ENCODE data around the gene ACSF2.
A peak's percentile ranks its signal among the peaks of the same experiment; 100 is the strongest.
"Not testable (repeated sequence)": the region's sequence is repeated elsewhere in the genome, so short reads cannot be mapped to it uniquely, and the experiment has no call there.

Gene ACSF2

DNA sequence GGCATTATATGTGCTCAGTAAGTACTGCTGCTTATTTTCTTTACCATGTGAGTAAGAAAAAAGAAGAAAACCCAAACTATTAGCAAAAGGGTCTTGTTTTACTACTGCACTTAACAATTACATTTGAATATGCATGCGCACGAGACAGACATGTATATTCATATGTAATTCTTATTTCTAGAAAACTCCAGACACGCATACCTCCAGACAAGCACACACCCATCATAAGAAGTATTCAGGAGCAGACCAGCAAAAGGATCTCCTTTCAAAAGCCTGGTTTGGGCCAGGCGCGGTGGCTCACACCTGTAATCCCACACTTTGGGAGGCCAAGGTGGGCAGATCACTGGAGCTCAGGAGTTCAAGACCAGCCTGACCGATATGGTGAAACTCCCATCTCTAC lies 36.5 kb upstream of the ACSF2 start:
- H3K4me1 ChIP-seq, result no peaks in the 10 kb centered on the region
- TF ChIP-seq Cebpa-rat (IDR thresholded peaks at IDR 0.05), result no peak
- H3K9me3 ChIP-seq, result no peaks in the 10 kb centered on the region
- no peaks in the 10 kb centered on the region for H3K27me3 ChIP-seq
- no peak overlapping the region for H3K27ac ChIP-seq
- peaks cover 67% of the 10 kb centered on the region for H4K20me1 ChIP-seq
- peaks cover 100% of the 10 kb centered on the region for H3K36me3 ChIP-seq
- H3K4me2 ChIP-seq, result no peak overlapping the region
- H3K4me3 ChIP-seq, result no peak overlapping the region
- no peak overlapping the region for H3K9ac ChIP-seq

DNA sequence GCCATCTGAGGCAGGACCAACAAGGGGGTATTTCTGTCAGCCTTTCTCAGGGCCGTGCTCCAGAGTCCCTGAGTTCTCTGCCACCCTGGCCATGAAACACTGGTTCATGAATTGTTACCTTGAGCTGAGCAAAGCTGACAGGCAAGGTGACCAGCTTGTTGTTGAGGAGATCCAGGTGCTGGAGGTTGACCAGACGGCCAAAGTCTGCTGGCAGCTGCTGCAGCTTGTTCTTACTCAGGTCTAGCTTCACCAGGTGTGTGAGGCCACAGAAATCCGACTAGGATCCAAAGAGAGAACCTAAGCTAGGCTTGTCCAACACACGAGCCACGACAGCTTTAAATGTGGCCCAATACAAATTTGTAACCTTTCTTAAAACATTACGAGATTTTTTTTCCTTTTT lies 33.4 kb upstream of the ACSF2 start:
- H3K27ac ChIP-seq, result no peak overlapping the region
- H3K4me3 ChIP-seq, result no peak overlapping the region
- no peaks in the 10 kb centered on the region for H3K9me3 ChIP-seq
- peaks cover 81% of the 10 kb centered on the region for H4K20me1 ChIP-seq
- no peaks in the 10 kb centered on the region for H3K27me3 ChIP-seq
- TF ChIP-seq Cebpa-rat (IDR thresholded peaks at IDR 0.05), result no peak
- H3K4me2 ChIP-seq, result no peak overlapping the region
- no peak overlapping the region for H3K9ac ChIP-seq
- peaks cover 83% of the 10 kb centered on the region for H3K36me3 ChIP-seq
- H3K4me1 ChIP-seq, result peaks cover 21% of the 10 kb centered on the region

DNA sequence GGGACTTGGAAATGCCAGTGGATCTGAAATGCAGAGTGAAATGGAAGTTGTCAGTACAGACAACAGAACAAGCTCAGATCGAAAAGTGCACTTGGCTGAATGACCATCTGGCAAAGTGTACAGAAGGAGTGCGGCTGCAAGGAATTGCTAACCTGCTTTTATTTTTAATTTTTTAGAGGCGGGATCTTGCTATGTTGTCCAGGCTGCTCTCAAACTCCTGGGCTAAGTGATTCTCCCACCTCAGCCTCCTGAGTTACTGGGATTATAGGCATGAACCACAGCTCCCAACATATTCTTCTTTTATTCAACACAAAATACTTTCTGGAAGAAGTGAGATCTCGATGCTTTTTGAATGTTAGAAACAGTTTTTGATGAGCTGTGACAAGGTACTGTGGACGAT lies 32.3 kb upstream of the ACSF2 start:
- Histone ChIP-seq H4K20me1 (peaks cover 73% of the 10 kb centered on the region), H3K9ac (no peak overlapping the region), H3K36me3 (peaks cover 72% of the 10 kb centered on the region), H3K4me2 (no peak overlapping the region), H3K9me3 (peaks cover 2% of the 10 kb centered on the region; the same call in 1 of the 2 replicates), H3K27me3 (no peaks in the 10 kb centered on the region), H3K4me3 (no peak overlapping the region), H3K4me1 (peaks cover 24% of the 10 kb centered on the region), H3K27ac (no peak overlapping the region)
- TF ChIP-seq Cebpa-rat (IDR thresholded peaks at IDR 0.05), result no peak

DNA sequence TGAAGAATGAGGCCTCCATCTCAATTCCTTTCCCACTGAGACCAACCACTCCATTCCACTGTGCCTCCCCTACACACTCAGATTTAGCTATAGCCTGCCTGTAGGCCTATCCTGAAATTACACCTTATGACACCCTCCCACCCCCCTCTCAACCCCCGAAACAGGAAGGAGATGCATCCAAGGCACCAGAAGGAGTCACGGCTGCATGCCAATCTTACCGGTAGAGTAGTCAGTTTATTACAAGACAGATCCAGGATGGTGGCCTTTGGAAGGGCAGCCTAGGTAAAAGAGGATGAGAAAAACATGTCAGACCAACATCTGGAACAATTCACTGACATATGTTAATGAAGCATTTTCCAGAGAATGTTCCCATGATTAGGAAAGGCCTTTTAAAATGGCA lies 31.3 kb upstream of the ACSF2 start:
- no peak for TF ChIP-seq Cebpa-rat (IDR thresholded peaks at IDR 0.05)
- Histone ChIP-seq H4K20me1 (peaks cover 65% of the 10 kb centered on the region), H3K27me3 (no peaks in the 10 kb centered on the region), H3K4me1 (peaks cover 24% of the 10 kb centered on the region), H3K4me2 (peak overlapping the region; percentile 96; the same call in 1 of the 2 replicates), H3K9ac (no peak overlapping the region), H3K4me3 (no peak overlapping the region), H3K9me3 (peaks cover 12% of the 10 kb centered on the region), H3K36me3 (peaks cover 62% of the 10 kb centered on the region), H3K27ac (no peak overlapping the region)

DNA sequence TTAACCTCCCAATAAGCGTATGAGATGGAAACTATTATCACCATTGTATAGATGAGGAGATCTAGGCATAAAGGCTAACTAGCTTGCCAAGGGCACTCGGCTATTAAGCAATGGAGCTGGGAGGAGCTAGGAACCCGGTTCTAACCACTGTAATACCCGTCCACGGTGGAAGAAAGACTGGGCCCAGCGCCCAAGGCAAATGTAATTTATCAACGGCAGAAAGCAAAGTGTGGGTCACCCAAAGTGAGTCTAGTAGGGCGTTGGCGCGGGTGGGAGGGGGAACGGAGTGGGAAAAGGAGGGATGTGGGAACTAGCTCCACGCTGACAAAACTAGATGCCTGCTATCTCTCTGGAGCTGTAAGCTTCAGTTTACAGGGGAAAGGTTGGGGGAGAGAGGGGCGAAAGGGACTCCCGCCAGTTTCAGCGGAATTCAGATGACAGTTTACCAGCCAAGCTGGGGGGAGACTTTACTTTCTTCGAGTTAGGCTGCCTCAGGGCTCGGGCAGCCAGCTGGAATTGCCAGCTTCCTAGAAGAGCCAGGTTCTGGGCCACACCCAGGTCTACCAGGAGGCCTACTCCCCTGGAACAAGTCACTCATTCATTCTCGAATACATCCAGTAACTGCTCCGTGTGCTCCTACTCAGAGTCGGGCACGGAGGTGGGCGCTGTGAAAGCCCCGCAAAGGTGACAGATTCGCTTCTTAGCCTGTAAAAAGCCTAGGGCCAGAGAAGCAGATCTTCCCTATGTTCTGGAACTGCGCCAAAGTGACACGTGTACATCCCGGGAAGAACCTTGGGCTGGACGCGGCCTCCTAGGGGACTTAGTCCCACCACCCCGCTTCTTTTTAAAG lies 29.5 kb upstream of the ACSF2 start:
- H3K4me3 ChIP-seq, result peak overlapping the region; percentile 81
- peak overlapping the region; percentile 95 for H3K27ac ChIP-seq
- H3K4me2 ChIP-seq, result peak overlapping the region; percentile 96
- H3K27me3 ChIP-seq, result no peaks in the 10 kb centered on the region
- peaks cover 24% of the 10 kb centered on the region for H3K4me1 ChIP-seq
- H3K9ac ChIP-seq, result peak overlapping the region; percentile 95
- peaks cover 44% of the 10 kb centered on the region for H3K36me3 ChIP-seq
- H3K9me3 ChIP-seq, result peaks cover 19% of the 10 kb centered on the region
- peaks cover 51% of the 10 kb centered on the region for H4K20me1 ChIP-seq
- TF ChIP-seq Cebpa-rat (IDR thresholded peaks at IDR 0.05), result no peak

DNA sequence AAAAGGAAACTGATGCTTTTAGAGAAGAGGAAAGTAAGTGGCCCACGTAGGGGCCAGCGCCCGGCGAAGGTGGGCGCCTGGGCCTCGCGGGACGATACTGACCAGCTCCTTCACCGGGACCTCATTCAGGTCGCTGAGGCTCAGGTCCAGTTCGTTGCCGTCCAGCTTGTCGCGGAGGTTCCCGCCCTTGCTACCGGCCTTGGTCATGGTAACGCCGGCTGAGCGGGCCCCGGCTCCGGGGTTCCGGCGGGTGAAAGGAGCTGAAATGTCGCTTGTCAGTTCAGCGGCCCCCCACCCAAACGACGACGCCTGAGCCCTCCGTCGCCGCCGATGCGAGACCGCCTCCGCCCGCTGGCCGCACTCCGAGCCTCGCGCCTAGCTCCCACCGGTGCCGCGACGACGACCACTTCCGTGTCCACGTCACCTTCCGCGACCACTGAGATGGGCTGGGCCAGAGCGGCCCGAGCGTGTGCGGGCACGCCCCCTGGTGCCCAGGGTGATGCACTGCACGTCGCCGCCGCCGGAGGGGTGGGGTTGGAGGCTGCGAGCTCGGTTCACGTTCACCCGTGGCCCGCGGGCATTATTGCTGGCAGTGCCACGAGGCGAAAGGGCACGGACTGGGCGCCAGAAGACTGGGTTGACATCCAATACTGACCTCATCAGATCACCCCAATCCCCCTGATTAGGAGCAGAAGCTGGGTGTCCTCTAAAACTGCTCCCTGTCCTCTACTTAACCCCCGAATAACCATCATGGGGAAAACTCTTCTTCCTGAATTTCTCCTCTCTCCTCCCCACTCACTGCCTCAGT lies 28.7 kb upstream of the ACSF2 start, which contains the start of gene LRRC59:
Gene LRRC59, minus strand, starts transcription at position 413 of the 808 bp plus-strand sequence. Its CDS starts 206 bp downstream, at position 207.
- peak within 1 kb of the TSS; percentile 81 for H3K4me3 ChIP-seq
- TF ChIP-seq Cebpa-rat (IDR thresholded peaks at IDR 0.05), result no peak
- H3K9ac ChIP-seq, result peak within 1 kb of the TSS; percentile 95
- H3K27me3 ChIP-seq, result no peaks in the 10 kb centered on the region
- peaks cover 19% of the 10 kb centered on the region for H3K9me3 ChIP-seq
- peak within 1 kb of the TSS; percentile 95 for H3K27ac ChIP-seq
- peaks cover 44% of the 10 kb centered on the region for H4K20me1 ChIP-seq
- H3K4me1 ChIP-seq, result peaks cover 24% of the 10 kb centered on the region
- H3K4me2 ChIP-seq, result peak within 1 kb of the TSS; percentile 96
- H3K36me3 ChIP-seq, result peaks cover 36% of the 10 kb centered on the region

DNA sequence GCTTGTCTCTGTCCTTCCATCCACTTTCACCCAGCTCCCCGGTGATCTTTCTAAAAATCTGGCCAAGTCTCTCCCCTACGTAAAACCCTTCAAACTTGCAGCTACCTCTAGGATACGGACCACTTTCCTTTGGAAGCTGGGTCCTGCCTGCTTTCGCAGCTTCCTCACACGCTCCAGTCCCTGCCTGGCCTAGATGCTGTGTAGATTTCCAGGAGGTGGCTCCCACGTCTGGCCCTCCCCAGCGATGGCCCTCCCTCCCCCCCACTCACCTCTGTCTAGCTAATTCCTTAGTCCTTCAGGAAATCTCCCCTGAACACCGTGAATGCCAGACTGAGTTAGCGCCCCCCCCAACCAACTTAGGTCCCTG lies 28.1 kb upstream of the ACSF2 start:
- H3K4me2 ChIP-seq, result peak overlapping the region; percentile 96
- H3K36me3 ChIP-seq, result peaks cover 30% of the 10 kb centered on the region
- H3K4me3 ChIP-seq, result peak overlapping the region; percentile 81; the same call in 1 of the 2 replicates
- TF ChIP-seq Cebpa-rat (IDR thresholded peaks at IDR 0.05), result no peak
- H3K9me3 ChIP-seq, result peaks cover 19% of the 10 kb centered on the region
- H3K4me1 ChIP-seq, result peaks cover 24% of the 10 kb centered on the region
- no peaks in the 10 kb centered on the region for H3K27me3 ChIP-seq
- H4K20me1 ChIP-seq, result peaks cover 43% of the 10 kb centered on the region
- peak overlapping the region; percentile 95 for H3K9ac ChIP-seq
- no peak overlapping the region; the same call in 1 of the 2 replicates for H3K27ac ChIP-seq

DNA sequence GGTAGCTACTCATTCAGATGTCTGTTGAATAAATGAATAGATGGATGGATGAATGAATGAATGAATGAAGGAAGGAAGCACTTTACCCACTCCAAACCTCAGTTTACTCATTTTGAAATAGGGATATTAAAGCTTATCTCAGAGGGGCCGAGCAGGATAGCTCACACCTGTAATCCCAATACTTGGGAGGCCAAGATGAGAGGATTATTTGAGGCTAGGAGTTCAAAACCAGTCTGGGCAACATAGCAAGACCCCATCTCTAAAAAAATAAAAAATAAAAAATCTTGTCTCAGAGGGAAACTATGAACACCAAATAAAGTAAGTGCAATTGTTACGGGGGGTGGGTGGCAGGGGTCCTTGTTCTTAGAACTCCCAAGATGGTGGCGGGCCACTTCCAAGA lies 27.3 kb upstream of the ACSF2 start:
- peaks cover 19% of the 10 kb centered on the region for H3K9me3 ChIP-seq
- peaks cover 24% of the 10 kb centered on the region for H3K4me1 ChIP-seq
- H3K4me2 ChIP-seq, H3K9ac ChIP-seq, H3K27ac ChIP-seq, H3K27me3 ChIP-seq, H3K4me3 ChIP-seq: not testable (repeated sequence)
- H3K36me3 ChIP-seq, result peaks cover 23% of the 10 kb centered on the region
- peaks cover 35% of the 10 kb centered on the region for H4K20me1 ChIP-seq

DNA sequence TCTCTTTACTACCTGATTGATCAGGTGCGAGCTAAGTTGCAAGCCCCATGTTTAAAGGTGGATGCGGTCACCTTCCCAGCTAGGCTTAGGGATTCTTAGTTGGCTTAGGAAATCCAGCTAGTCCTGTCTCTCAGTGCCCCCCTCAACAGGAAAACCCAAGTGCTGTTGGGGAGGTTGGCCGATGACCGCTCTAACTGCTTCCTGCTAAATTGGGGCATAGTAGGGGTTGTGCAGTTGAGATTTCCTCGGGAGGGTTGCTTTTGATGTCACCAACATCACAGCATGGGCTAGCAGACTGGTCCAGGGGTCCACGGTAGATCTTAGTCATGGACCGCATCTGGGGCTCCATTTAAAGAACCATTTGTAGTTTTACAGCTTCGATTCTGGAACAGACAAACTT lies 26.4 kb upstream of the ACSF2 start:
- Histone ChIP-seq H3K9me3 (peaks cover 19% of the 10 kb centered on the region), H3K4me1 (peaks cover 24% of the 10 kb centered on the region), H3K36me3 (peaks cover 13% of the 10 kb centered on the region), H4K20me1 (peaks cover 26% of the 10 kb centered on the region)
- not testable (repeated sequence) for H3K27me3 ChIP-seq, H3K4me3 ChIP-seq, H3K27ac ChIP-seq, H3K4me2 ChIP-seq, H3K9ac ChIP-seq

DNA sequence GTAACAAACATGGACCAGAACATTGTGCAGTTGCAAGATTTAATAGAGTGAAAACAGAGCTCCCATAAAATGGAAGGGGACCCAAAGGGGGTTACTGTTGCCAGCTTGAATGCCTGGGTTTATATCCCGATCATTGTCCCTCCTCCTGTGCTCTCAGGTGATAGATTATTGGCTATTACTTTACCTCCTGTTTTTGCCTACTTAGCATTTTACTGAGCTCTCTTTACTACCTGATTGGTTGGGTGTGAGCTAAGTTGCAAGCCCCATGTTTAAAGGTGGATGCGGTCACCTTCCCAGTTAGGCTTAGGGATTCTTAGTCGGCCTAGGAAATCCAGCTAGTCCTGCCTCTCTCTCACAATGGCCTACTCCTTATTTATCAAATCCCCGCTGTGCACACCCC lies 20.7 kb upstream of the ACSF2 start:
- not testable (repeated sequence) for H3K4me3 ChIP-seq, H3K36me3 ChIP-seq, H3K4me2 ChIP-seq, H3K9ac ChIP-seq, H3K4me1 ChIP-seq, H4K20me1 ChIP-seq, H3K27me3 ChIP-seq, H3K27ac ChIP-seq, H3K9me3 ChIP-seq

Data from BLaER1 (cell line).